CD1c-positive myeloid dendritic cell (primary cell): ENCODE data around the gene ETS1.
A peak's percentile ranks its signal among the peaks of the same experiment; 100 is the strongest.
"Not testable (repeated sequence)": the region's sequence is repeated elsewhere in the genome, so short reads cannot be mapped to it uniquely, and the experiment has no call there.

Source experiments
- DNase-seq: peaks from one replicate; pipeline ENCODE4 v3.0.0-alpha.2; 2016; ENCODE audit errors: extremely low spot score

ETS1 gene

DNA sequence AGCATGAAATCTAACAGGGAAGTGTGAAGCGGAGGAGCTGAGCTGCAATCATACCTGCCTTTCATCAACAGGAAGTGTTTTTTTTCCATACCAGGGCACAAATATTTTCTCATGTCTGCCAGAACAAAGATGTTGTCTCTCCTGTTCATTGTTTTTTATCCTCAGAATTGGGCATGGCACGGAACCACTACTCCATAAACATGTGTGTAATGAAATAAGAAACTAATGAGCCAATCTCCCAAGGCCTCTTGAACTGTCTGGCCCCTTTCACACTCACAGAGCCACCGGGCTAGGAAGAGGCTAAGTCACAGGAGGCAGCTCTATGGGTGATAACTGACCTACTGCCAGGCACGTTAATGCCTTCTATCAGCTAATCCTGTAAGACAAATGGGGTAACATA, 124.4 kb downstream of the ETS1 start:
- DNase-seq = no peak

DNA sequence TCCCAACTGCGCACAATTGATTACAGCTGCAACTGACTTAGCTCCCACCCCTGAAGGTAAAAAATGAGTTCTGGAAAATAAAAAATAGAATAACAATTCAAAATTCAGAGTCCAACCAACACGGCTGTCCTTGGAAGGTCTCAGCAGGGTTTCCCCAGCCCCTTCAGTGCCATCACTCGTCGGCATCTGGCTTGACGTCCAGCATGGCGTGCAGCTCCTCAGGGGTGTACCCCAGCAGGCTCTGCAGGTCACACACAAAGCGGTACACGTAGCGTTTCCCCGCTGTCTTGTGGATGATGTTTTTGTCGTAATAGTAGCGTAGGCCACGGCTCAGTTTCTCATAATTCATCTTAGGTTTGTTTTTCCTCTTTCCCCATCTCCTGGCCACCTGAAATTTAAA, 125.2 kb downstream of the ETS1 start:
- no peak for DNase-seq

DNA sequence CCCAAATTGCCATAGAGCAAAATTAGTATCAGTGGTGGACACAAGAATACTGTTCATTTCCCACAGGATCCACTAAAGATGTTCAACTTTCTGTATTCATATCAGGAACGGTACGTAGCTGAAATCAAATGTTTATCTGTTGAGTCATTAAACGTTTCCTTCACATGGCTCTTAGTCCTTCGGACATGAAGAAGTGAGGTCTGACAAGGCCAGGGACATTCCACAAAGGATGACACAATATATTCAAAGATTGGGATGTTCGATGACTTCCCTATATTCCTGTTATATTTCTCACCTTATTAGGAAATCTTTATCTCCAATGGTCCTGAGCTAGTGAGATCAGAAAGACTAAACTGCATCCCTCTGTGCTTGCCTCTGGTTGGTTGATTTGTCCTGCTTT, 129.0 kb downstream of the ETS1 start:
- no peak for DNase-seq

DNA sequence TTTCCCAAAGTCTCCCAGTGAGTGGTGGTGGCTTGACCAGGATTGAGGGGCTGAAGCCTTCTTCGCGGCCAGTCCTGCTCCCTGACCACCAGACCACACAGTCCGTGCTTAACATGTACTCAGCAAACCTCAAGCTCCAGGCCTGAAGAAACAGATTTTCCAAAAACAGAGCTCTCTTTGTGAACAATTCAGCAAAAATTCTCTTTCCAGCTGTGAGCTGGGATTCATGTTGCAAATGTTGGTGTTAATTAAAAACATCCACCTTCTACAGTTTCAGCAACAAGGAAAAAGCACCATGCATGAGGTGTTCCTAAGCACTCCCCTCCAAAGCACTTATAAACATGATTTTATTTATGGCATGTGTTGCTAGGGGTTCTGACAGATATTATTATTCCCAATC, 129.5 kb downstream of the ETS1 start:
- no peak for DNase-seq

DNA sequence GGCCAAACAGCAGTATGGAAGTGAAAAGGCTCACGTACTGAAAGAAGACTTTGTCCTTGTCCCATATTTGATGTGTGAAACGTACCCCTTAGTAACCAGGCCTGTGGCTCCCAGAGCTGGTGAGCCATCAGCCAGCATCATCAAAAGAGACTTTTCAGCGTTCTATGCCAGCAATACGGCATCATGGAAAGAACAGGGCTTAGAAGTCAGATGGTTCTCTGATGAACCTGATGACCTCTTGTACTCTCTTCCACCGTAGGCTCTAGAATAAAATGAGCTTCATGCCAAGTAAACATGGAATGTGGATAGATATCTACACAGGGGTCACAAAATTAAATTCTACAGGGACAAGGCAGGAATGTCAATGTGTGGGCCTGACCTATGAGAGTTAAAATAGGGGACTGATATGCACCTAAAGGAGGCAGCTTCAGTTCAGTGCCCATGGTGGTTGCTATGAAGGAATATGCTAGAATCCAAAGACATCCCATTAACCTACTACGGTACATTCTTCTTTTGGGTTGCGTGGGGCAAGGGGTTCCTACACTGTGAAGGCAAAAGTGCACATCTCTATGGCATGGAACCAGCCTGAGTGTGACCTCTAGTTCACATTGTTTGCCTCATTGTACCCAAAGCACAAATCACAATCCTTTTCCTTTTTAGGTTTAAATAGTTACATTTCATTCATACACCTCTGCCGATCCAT, 130.6 kb downstream of the ETS1 start:
- DNase-seq = no peak

DNA sequence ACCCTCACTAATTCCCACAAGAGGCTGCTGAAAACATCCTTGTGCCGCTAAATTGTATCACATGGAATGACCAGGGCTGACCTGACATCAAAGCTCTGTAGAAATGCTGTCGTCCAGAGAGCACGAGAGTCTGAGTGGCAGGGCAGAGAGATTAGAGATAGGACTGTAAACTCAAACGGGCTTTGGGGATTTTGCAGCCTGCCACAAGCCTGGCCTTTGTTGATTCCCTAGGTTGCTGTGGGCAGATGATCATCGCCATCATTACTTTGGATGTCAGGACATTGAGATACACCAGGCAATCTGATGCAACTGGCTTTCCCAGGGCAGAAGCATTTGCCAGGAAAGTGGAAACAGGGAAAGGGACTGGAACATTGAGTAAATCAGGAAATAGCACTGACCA, 131.6 kb downstream of the ETS1 start:
- no peak for DNase-seq

DNA sequence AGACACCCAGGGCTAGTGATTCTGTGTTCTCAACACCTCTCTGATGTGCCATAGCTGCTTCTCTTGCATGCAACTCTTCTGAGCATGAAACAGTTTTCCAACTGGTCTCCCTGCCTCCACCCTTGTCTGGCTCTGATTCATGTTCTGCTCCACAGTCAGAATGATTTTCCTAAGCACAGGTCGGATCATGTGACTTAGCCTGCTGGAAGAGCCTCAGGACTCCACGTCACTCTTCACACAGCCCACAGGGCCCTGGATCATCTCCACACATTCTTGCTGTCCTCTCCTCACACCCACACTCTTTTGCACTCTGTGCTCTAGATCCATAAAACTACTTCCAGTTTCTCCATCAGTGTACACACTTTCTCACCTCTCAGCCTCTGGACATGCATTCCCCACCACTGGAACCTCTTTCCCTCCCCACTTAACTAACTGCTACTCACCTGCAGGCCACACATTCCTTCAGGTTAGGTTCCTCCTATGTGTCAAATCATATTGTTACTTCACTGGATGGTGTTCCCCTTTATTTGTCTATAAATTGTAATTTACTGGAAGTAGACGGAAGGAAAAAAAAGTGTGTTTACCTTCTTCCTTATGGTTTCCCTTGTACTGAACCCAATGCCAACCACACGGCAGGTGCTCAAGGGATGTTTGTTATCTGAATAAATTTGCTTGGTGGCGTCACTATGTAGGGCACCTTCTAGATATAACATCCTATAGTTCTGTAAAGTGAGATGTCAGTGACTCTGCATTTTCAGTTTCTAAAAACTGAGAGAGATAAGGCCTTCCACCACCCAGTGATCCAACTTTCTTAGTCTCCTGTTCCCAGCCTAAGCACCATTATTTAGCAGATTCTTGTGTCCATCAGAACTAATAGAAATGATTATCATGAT, 133.7 kb downstream of the ETS1 start:
- no peak for DNase-seq

DNA sequence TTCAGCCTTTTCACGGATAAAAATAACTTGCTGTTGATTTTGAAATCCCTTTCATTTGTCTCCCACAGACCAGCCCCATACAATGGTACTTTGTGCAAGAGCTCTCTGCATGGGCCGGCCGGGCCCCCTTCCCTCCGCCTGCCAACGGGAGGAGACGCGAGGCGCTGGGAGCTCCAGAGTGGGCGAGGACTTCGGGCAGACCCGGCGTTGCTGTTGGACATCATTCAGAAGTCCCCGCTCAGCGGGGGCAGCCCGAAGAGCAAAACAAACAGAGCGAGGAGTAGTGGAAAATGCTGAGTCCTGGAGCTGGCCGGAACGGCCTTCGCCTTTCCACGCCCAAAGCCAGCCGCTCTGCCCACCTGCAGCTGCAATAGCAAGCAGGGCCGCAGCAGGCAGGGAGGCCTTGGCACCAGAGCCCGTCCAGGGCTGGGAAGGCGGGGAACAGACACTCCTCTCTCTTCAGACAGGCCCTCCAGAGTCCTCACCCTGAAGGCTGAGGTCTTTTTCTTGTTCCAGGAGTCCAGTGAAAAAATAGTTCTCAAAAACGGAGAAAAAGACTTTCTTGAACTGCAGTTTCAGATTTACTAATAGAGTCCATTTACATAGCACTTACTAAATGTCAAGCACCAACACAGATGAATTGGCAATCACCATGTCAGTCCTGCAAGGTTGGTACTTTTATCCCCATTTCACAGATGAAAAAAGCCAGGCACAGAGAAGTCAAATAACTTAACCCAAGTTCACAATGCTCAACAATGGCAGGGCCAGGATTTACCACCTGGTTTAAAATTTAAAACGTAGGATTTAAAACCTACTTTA, 135.5 kb downstream of the ETS1 start:
- no peak for DNase-seq

DNA sequence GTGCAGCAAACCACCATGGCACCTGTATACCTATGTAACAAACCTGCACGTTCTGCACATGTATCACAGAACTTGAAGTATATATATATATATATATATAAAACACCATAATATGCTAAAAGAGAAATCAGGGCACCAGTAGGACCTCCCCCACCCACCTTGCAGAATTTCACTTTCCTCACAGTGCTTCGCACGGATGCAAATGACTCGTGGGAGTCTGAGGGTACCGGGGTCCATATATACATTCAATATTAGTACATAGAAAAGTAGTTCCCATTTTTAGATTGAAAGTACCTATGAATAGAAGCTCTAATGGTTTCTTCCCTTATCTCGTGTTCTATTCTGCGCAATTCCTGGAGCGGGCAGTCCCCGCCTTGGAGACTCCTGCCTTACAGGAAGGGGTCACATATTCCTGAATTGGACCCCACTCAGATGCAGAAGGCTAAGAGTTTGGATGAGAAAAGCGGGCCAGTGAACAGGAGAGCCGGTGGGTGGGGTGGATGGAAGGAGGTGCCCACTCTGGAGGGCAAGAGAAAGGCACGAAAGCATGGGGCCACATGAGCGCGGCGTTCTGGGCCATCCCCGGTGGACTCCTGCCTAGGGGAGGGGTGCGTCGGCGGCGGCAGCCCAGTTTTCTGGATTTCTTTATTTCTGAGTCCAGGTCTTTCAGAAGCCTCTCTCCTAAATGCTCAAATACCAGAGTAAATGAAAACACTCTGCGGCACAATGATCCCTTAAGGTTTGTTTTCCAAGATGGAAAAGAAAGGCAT, 136.3 kb downstream of the ETS1 start:
- DNase-seq = no peak

DNA sequence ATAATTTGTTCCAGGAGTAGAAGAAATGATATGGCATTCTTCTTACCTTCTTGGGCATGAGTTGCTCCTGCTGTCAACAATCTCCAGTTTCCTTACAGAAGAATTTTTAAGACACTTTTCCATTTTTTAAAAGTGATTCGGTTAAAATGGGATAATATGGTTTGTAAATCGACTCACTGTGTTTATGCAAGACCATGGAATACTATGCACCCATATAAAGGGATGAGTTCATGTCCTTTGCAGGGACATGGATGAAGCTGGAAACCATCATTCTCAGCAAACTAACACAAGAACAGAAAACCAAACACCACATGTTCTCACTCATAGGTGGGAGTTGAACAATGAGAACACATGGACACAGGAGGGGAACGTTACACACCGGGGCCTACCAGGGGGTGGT, 136.9 kb downstream of the ETS1 start:
- not testable (repeated sequence) for DNase-seq

DNA sequence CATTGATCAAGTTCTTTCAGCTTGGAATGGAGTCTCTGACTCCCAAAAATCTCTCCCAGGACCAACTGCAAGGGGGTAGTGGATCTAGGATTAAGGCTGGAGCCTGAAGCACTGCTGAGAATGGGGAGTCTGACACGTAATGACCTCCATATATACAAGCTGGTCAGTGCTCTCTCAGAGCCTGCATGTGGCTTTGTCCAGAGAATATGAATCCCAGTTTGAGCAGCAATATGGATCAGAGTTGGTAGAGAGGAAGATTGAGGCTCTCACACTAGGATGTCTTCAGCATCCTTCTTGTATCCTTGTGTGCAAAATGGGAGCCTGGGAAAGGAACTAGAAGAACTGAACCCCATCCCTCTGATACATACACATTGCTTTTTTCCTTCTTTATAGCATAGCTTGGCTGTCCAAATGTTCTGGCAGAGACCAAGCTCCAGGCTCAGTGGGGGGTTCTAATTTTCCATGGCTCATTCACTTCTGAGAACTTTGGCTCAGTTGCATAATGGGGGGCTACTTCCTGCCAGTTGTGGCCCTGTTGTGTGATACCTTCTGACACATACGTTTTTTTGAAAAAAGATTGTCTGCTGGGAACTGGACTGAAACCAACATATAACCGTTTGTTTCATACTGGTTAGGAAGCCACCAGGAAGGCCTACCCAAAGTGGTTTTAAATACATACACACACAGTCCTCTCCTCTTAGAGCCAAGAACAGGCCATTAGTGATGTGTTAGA, 138.2 kb downstream of the ETS1 start:
- no peak for DNase-seq

DNA sequence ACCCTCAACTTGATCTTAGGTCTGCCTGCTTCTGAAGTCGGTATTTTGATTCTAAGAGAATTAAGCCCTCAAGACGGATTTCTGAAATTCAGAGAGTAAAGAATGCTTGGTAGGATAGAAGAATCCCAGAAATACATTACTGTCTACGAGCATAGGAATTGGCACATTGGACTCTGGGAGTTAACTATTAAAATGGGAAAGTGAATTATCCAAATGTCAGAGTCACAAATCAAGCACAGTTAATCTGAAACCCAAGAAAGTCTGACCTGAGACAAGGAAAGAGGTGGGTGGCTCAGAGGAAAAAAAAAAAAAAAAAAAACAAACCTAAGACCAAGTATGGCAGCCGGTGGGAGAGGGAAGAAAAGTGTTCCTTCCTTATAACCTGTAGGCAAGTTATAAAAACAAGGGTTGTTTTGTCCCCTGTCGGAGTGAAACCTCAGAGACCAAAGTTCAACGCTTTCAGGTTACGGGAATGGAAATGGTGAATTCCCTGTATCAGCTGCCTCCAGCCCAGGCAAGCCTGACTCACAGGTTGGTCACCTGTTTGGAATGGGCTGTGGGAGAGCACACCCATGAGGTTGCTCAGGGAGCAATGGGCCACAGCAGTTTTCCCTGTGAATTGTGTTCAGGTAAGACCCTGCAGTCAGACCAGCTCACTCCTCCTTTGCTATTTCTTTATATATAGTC, 139.0 kb downstream of the ETS1 start:
- no peak for DNase-seq

DNA sequence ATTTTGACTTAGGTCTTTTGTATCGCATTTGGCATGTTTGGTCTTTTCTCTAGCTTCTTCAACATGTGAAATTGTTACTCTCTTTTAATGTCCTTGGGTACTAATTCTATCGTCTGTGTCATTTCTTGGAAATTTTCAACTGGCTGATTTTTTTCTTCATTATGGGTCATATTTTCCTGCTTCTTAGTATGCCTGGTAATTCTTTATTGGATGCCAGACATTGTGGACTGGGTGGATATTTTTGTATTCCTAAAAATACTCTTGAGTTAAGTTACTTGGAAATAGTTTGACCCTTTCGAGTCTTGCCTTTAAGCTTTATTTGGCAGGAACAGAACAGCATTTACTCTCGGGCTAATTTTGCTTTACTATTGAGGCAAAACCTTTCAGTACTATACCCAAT, 140.1 kb downstream of the ETS1 start:
- DNase-seq = no peak

DNA sequence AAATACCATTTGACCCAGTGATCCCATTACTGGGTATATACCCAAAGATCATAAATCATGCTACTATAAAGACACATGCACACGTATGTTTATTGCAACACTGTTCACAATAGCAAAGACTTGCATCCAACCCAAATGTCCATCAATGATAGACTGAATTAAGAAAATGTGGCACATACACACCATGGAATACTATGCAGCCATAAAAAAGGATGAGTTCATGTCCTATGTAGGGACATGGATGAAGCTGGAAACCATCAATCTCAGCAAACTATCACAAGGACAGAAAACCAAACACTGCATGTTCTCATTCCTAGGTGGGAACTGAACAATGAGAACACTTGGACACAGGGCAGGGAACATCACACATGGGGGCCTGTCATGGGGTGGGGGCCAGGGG, 141.4 kb downstream of the ETS1 start:
- not testable (repeated sequence) for DNase-seq

DNA sequence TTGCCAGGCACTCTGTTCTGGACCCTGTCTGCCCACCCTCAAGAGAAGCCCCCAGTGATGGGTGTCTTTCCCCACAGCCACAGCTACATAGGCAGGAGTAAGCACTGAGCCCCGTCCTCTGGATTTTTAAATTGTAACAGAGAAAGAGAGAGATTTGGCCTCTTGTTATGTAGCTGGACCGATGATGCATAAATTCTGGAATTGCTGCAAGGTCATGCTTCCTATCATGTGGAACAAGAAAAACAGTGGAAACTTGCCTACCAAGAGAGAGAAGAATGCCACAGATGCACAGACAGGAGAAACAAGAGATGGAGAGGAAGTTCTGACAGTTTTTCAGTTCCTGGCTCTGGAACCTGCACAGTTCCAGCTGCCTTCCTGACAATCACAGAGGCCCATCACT, 150.2 kb downstream of the ETS1 start:
- DNase-seq = no peak

DNA sequence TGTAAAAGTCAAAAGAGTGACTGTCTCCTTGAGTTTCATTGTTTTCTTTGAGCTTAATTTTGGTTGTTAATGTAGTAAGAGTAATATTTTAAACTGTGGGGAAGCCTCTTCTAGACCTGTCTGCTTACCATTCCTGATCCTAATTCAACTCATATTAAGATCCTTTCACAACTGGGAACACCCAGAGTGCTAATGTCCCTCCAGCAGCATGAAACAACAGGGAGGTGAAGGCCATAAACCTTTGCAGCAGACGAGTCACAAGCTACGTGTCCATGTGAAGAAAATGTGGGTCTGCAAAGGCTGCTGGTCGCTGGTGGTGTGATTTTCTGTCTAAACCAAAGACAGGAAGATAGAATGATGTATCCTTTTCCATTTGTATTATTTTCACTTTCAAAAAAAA, 152.5 kb downstream of the ETS1 start:
- DNase-seq = no peak

DNA sequence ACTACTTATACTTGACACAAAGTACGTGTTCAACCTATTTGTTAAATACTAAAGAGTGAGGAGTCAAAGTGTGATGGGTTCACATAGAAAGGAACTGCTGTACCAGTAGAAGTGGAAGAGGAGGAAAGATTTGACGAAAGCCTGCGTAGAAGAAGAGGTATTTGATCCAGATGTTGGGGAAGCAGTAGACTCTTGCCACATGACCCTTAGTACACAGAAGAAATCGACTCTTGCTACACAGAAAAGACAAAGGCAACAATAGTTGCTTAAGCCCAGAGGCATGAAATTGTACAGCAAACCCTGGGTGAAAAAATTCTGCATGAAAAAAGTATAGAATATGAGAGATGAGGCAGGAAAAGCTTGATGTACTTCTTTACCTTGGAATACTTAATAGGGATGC, 152.9 kb downstream of the ETS1 start:
- no peak for DNase-seq

DNA sequence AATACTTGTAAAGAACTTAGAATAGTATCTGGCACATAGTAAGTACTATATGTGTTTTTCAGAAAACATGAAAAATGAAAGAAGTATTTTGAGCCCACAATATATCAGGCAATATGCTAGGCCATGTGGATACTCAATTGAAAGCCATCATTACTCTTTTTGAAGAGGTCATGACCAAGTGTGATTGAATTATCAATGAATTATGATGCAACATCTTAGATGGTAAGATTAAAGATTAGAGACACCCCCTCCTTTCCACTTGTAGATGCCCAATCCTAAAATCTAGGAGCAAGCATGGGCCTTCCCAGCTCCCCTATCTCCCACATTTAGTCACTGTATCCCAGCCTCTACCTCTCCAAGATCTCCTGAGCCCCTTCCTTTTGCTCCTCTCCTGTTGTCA, 154.4 kb downstream of the ETS1 start:
- no peak for DNase-seq

DNA sequence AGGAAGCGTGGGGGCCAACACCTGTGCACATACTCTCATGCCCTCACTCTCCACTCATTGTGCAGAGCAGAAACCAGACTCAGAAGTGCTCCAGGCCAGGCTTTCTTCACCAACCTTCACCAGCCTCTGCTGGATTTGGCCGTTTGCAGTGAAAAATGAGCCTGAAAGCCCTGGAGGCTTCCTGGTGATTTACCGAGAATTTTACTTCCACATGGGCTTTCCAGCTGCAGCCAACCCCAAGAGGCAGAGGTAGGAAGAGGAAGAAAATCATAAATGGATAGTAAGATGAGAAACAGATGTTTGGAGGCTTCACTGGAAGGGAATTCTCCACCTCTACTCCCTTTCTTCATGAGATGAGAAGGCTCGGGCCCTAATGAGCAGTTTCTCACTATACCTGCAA, 155.4 kb downstream of the ETS1 start:
- DNase-seq = no peak

DNA sequence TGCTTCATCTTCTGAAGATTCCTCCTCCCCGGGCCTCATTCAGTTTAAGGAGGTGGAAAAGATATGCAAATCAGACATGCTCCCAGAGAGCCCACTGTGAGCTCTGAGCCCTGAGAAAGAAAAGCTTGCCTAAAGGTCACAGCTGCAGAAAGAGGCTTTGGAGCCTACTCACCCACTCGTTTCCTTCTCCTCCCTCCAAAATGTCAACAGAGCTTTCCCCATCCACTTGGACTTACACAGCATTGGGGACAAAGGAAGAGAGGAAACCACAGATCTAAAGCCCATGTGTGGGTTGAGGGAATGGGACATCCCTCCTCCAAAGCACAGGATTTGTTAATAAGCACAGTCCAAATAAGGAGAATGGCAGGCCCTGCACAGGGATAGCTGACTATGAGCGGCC, 158.4 kb downstream of the ETS1 start:
- peak; percentile 20 for DNase-seq
